K562 (cell line): ENCODE measurements around the gene NOLC1. TPM values are rescaled to one million over a fixed set of nuclear protein-coding genes. Genes with fewer than 3 reads are reported as not detected.
A peak's percentile ranks its signal among the peaks of the same experiment; 100 is the strongest.

Source experiments
- ATAC-seq: fragments of 200-7000 bp; cut with Tn5 transposase; 3 replicates; pipeline ENCODE4 v1.9.1; 2020; ENCODE audit warnings: moderate library complexity
- Bru-seq: library from RNA; stranded (reverse); fragments of 400-500 nt; gene quantifications from one replicate; lab custom pipeline; 2021; lab: Mats Ljungman, UMichigan
- BruChase-seq, 2 experiments: library from RNA; stranded (reverse); fragments of 400-500 nt; gene quantifications; one replicate each; lab custom pipeline; 2021; lab: Mats Ljungman, UMichigan
- BruUV-seq: library from RNA; stranded (reverse); fragments of 400-500 nt; replicated peaks from 2 replicates; lab custom pipeline; 2021; lab: Mats Ljungman, UMichigan
- CTCF ChIA-PET: fragments of 300-600 bp; formaldehyde crosslinking; extraction: SDS; loops from one replicate; lab custom pipeline; 2021; ENCODE audit warnings: low intra/inter-chr PET ratio; lab: Yijun Ruan, JAX
- POLR2A ChIA-PET: fragments of 300-600, 350-650 bp; sonication (Branson Sonifier 250); formaldehyde crosslinking; extraction: SDS; loops from one replicate; lab custom pipeline; 2021; ENCODE audit warnings: antibody characterized with exemption, inconsistent platforms; lab: Yijun Ruan, JAX
- DNase-seq, 4 experiments: peaks; one replicate each; pipeline versions ENCODE4 v3.0.0 to v3.0.0-alpha.2; 2011 to 2018; ENCODE audit warnings: low spot score in 3 of 4, mixed read lengths in 3 of 4; ENCODE audit errors: extremely low read depth in 1 of 4
- FAIRE-seq: peaks from 2 replicates; lab custom pipeline; 2011; peaks lifted over from hg19 to GRCh38; lab: Jason Lieb, UNC
- H2AFZ ChIP-seq: 2 replicates; pipeline ENCODE4 v1.6.0; 2011; ENCODE audit warnings: low read depth, low read length, control low read depth, inconsistent platforms
- H3K27ac ChIP-seq: fragments of 200-600 bp; 3 replicates; pipeline ENCODE4 v1.8.0; 2011; ENCODE audit warnings: low read depth, mild to moderate bottlenecking, control low read depth, inconsistent platforms, low read length, moderate library complexity, mixed read lengths; ENCODE audit errors: extremely low read depth
- H3K27me3 ChIP-seq, 2 experiments: fragments of 300-600 bp in 1 of 2; 2 replicates in 1 of 2; 3 replicates in 1 of 2; pipeline versions ENCODE4 v1.6.0 to v1.8.0; 2011; ENCODE audit warnings: inconsistent platforms in 2 of 2, low read length in 2 of 2, mild to moderate bottlenecking in 1 of 2, mixed read lengths in 1 of 2, moderate library complexity in 1 of 2; ENCODE audit not compliant: control insufficient read depth in 2 of 2, insufficient read depth in 2 of 2
- H3K36me3 ChIP-seq: fragments of 300-600 bp; 3 replicates; pipeline ENCODE4 v1.8.0; 2011; ENCODE audit warnings: mild to moderate bottlenecking, low read length, inconsistent platforms; ENCODE audit not compliant: control insufficient read depth, insufficient read depth
- H3K4me1 ChIP-seq, 2 experiments: fragments of 200-600 bp in 1 of 2; replicated peaks in 1 of 2; 2 replicates in 1 of 2; 3 replicates in 1 of 2; pipeline versions ENCODE4 v1.5.1 to v1.8.0; 2011; ENCODE audit warnings: inconsistent platforms in 2 of 2, low read length in 2 of 2, mild to moderate bottlenecking in 1 of 2, mixed read lengths in 1 of 2, moderate library complexity in 1 of 2; ENCODE audit not compliant: control insufficient read depth in 2 of 2, insufficient read depth in 2 of 2
- H3K4me2 ChIP-seq: 2 replicates; pipeline ENCODE4 v1.6.1; 2011; ENCODE audit warnings: low read length, control low read depth, inconsistent platforms, mixed read lengths; ENCODE audit not compliant: insufficient read depth
- H3K4me3 ChIP-seq: fragments of 200-600 bp; sonication (generic), shearing (Covaris generic); 2 replicates; pipeline ENCODE4 v1.5.1; 2016; ENCODE audit warnings: control low read depth, inconsistent platforms
- H3K79me2 ChIP-seq: fragments of 200-600 bp; 3 replicates; pipeline ENCODE4 v1.8.0; 2011; ENCODE audit warnings: low read length, inconsistent platforms; ENCODE audit not compliant: control insufficient read depth, insufficient read depth
- H3K9ac ChIP-seq, 2 experiments: 2 replicates each; pipeline versions ENCODE4 v1.6.0 to v1.6.1; 2011; ENCODE audit warnings: low read depth in 2 of 2, low read length in 2 of 2, control low read depth in 1 of 2, inconsistent platforms in 1 of 2, mild to moderate bottlenecking in 1 of 2, mixed read lengths in 1 of 2; ENCODE audit not compliant: insufficient read depth in 1 of 2
- H3K9me1 ChIP-seq: one replicate; pipeline ENCODE4 v1.6.0; 2011; ENCODE audit warnings: inconsistent platforms, mild to moderate bottlenecking, low read length, moderate library complexity; ENCODE audit not compliant: control insufficient read depth, insufficient read depth
- H3K9me3 ChIP-seq: replicated peaks from 2 replicates; pipeline ENCODE4 v1.5.1; 2011; ENCODE audit warnings: low read depth, low read length, inconsistent platforms; ENCODE audit not compliant: control insufficient read depth, insufficient read depth
- H4K20me1 ChIP-seq: replicated peaks from 2 replicates; pipeline ENCODE4 v1.6.1; 2011; ENCODE audit warnings: low read length, inconsistent platforms, mixed read lengths; ENCODE audit not compliant: control insufficient read depth, insufficient read depth
- CBFB ChIP-seq: sonication (generic); formaldehyde crosslinking; IDR thresholded peaks from 2 replicates; pipeline ENCODE4 v1.4.0; 2020; ENCODE audit warnings: mild to moderate bottlenecking, missing genetic modification reagents
- DDX20 ChIP-seq: fragments of 450-650 bp; IDR thresholded peaks from 2 replicates; pipeline ENCODE4 v1.6.1; 2016; ENCODE audit warnings: missing genetic modification characterization, low read depth, mild to moderate bottlenecking, missing compliant biosample characterization, moderate library complexity
- DEAF1 ChIP-seq: fragments of 450-650 bp; formaldehyde crosslinking; IDR thresholded peaks from 2 replicates; pipeline ENCODE4 v1.4.0; 2020; ENCODE audit warnings: mild to moderate bottlenecking, moderate library complexity
- HNRNPH1 ChIP-seq: fragments of 200-400 bp; formaldehyde crosslinking; optimal IDR thresholded peaks from 2 replicates; pipeline ENCODE3; 2017; ENCODE audit warnings: low read depth, mild to moderate bottlenecking, low read length, moderate library complexity
- POLR3G ChIP-seq: IDR thresholded peaks from 2 replicates; pipeline ENCODE4 v1.6.1; 2011; ENCODE audit not compliant: insufficient read length, insufficient replicate concordance; ENCODE audit errors: extremely low read depth
- PYGO2 ChIP-seq: fragments of 450-650 bp; IDR thresholded peaks from 2 replicates; pipeline ENCODE4 v1.6.1; 2016; ENCODE audit warnings: mild to moderate bottlenecking, missing genetic modification characterization, moderate library complexity, missing compliant biosample characterization
- RAD21 ChIP-seq, 2 experiments: fragments of 250-450 bp in 1 of 2; fragments of 450-650 bp in 1 of 2; sonication (Bioruptor Pico) in 1 of 2; formaldehyde crosslinking in 1 of 2; IDR thresholded peaks in 1 of 2; conservative IDR thresholded peaks in 1 of 2; 2 replicates each; pipeline versions ENCODE4 v1.4.0 to v1.8.0; 2020 to 2022; ENCODE audit warnings: mild to moderate bottlenecking in 2 of 2, moderate library complexity in 1 of 2
- RNF219 ChIP-seq: fragments of 250-450 bp; sonication (Bioruptor Pico); IDR thresholded peaks from 2 replicates; pipeline ENCODE4 v1.5.0; 2022; ENCODE audit warnings: mild to moderate bottlenecking
- THRAP3 ChIP-seq: fragments of 450-650 bp; IDR thresholded peaks from 2 replicates; pipeline ENCODE4 v1.6.1; 2016; ENCODE audit warnings: mild to moderate bottlenecking, inconsistent platforms, borderline replicate concordance
- ZNF699 ChIP-seq: fragments of 250-450 bp; sonication (Bioruptor Pico); IDR thresholded peaks from 2 replicates; pipeline ENCODE4 v1.8.0; 2021; ENCODE audit warnings: mild to moderate bottlenecking, moderate library complexity; ENCODE audit not compliant: insufficient replicate concordance
- WGBS: fragments of 100-300 bp; shearing (Covaris generic); methylation state at CpG from one replicate; pipeline ENCODE4 v1.1.6; 2016; ENCODE audit warnings: low coverage, mixed read lengths; ENCODE audit not compliant: insufficient coverage; ENCODE audit errors: missing lambda C conversion rate; 5-methylcytosine and 5-hydroxymethylcytosine counted together
- in situ Hi-C: fragments of 300-500 bp; cut with MboI; formaldehyde crosslinking; loops from 4 replicates; pipeline ENCODE4 v1.15.0; 2018; ENCODE audit warnings: inconsistent platforms, mixed read lengths
- intact Hi-C: fragments of 100-400 bp; cut with micrococcal nuclease; formaldehyde crosslinking; loops from 2 replicates; pipeline ENCODE4 v1.14.2; 2022
- long read RNA-seq, 3 experiments: library from polyadenylated mRNA in 2 of 3; library from RNA in 1 of 3; unstranded in 2 of 3; stranded (forward) in 1 of 3; transcript quantifications; one replicate each; pipeline ENCODE4 v2.0.0, GENCODE V29; 2019 to 2022
- polyA minus RNA-seq, 3 experiments: library from RNA; depleted of rRNA, polyadenylated mRNA; stranded (reverse); fragments of >200 nt; gene quantifications; 2 replicates each; pipeline ENCODE4 v1.2.3, GENCODE V29; 2011
- polyA plus RNA-seq, 8 experiments: library from polyadenylated mRNA; depleted of rRNA in 4 of 8; stranded (reverse) in 5 of 8; unstranded in 3 of 8; fragments of >200 nt; fragmentation: Nextera tagmentation in 2 of 8; fragmentation: Illumina TruSeq in 1 of 8; extraction: Ambion mirVana in 2 of 8; extraction: Trizol in 1 of 8; gene quantifications; 2 replicates each; pipeline versions ENCODE4 v1.2.1 to v1.2.3, GENCODE V29; 2011 to 2014; ENCODE audit warnings: inconsistent platforms in 1 of 8, missing spikeins in 1 of 8
- total RNA-seq, 7 experiments: library from RNA; depleted of rRNA in 6 of 7; stranded (reverse); fragments of >200 nt in 6 of 7; fragmentation: Illumina TruSeq in 2 of 7; extraction: Trizol in 2 of 7; gene quantifications; 2 replicates each; pipeline versions ENCODE4 v1.2.1 to v1.2.3, GENCODE V29; 2011 to 2021; ENCODE audit warnings: low replicate concordance in 1 of 7

The NOLC1 gene
- 57.7 and 71.1 TPM in 2 replicates for total RNA-seq (2011; cell fraction: chromatin; rRNA removed; ENCODE audit: low replicate concordance)
- total RNA-seq (2011; cell fraction: nucleolus; rRNA removed): 38.7 and 40.0 TPM in 2 replicates
- total RNA-seq (2011; cell fraction: nucleoplasm; rRNA removed): 43.8 and 54.6 TPM in 2 replicates
- total RNA-seq (2014; rRNA removed): 165 TPM in 2 replicates
- total RNA-seq (2014; rRNA removed; fragmentation: Illumina TruSeq; extraction: Trizol): 134 and 144 TPM in 2 replicates
- 130 and 142 TPM in 2 replicates for total RNA-seq (2015; rRNA removed; fragmentation: Illumina TruSeq; extraction: Trizol)
- 153 and 170 TPM in 2 replicates for total RNA-seq (2021)
- polyA plus RNA-seq (2011; rRNA removed): 133 and 201 TPM in 2 replicates
- 89.5 and 95.0 TPM in 2 replicates for polyA plus RNA-seq (2011; cell fraction: cytosol; rRNA removed)
- 69.8 and 74.0 TPM in 2 replicates for polyA plus RNA-seq (2011; cell fraction: nucleus; rRNA removed)
- 61.8 and 129 TPM in 2 replicates for polyA plus RNA-seq (2012)
- 262 and 310 TPM in 2 replicates for polyA plus RNA-seq (2014; fragmentation: Illumina TruSeq; extraction: Trizol)
- polyA plus RNA-seq (2014; fragmentation: Nextera tagmentation; extraction: Ambion mirVana): 100 to 1,000 TPM; 102 to 165 TPM
- polyA plus RNA-seq (2014; rRNA removed): 158 and 169 TPM in 2 replicates
- polyA minus RNA-seq (2011; rRNA and poly(A)+ RNA removed): 205 and 242 TPM in 2 replicates
- 72.9 and 103 TPM in 2 replicates for polyA minus RNA-seq (2011; cell fraction: cytosol; rRNA and poly(A)+ RNA removed)
- polyA minus RNA-seq (2011; cell fraction: nucleus; rRNA and poly(A)+ RNA removed): 13.9 and 24.5 TPM in 2 replicates
- percentile 97 among the genes with signal in this experiment for Bru-seq, nascent RNA
- BruChase-seq, experiment 1, labeled RNA remaining after a 2-hour chase: percentile 97 among the genes with signal in this experiment
- percentile 98 among the genes with signal in this experiment for BruChase-seq, experiment 2, labeled RNA remaining after a 6-hour chase
- long read RNA-seq, experiment 1, transcript NOLC1-202 (13 exons, 3,967 nt): minor isoform, 32 of 872 reads
- long read RNA-seq, experiment 1, transcript NOLC1-209 (13 exons, 3,932 nt): minor isoform, 174 of 872 reads
- long read RNA-seq, experiment 1, transcript NOLC1-207 (13 exons, 2,441 nt): major isoform, 204 of 872 reads
- long read RNA-seq, experiment 1, partial matches to known transcripts: 381 of 872 reads
- long read RNA-seq, experiment 1, other reads (novel, unspliced or antisense): 78 of 872 reads
- long read RNA-seq, experiment 2, transcript NOLC1-207 (13 exons, 2,441 nt): major isoform, 35 of 239 reads
- long read RNA-seq, experiment 2, transcript NOLC1-209 (13 exons, 3,932 nt): minor isoform, 31 of 239 reads
- long read RNA-seq, experiment 2, partial matches to known transcripts: 60 of 239 reads
- long read RNA-seq, experiment 2, other reads (novel, unspliced or antisense): 109 of 239 reads
- long read RNA-seq, experiment 3, transcript NOLC1-209 (13 exons, 3,932 nt): major isoform, 46 of 261 reads
- long read RNA-seq, experiment 3, transcript NOLC1-207 (13 exons, 2,441 nt): minor isoform, 36 of 261 reads
- long read RNA-seq, experiment 3, transcript NOLC1-202 (13 exons, 3,967 nt): minor isoform, 7 of 261 reads
- long read RNA-seq, experiment 3, partial matches to known transcripts: 144 of 261 reads
- long read RNA-seq, experiment 3, other reads (novel, unspliced or antisense): 28 of 261 reads

- Histone ChIP-seq H4K20me1 (peaks cover 4% of the 10 kb centered on the region), H3K4me3 (peak within 1 kb of the TSS; percentile 97), H3K4me2 (peak within 1 kb of the TSS; percentile 97), H3K27me3 (no peaks in the 10 kb centered on the region), H2AFZ (peak within 1 kb of the TSS; percentile 59), H3K9me1 (no peaks in the 10 kb centered on the region), H3K9ac (peak within 1 kb of the TSS; percentile 98 to 100), H3K36me3 (peaks cover 78% of the 10 kb centered on the region), H3K9me3 (no peaks in the 10 kb centered on the region), H3K79me2 (peaks cover 49% of the 10 kb centered on the region), H3K27ac (peak within 1 kb of the TSS; percentile 97), H3K4me1 (peaks cover 10 to 21% of the 10 kb centered on the region in 2 experiments; a peak in 4 of 5 replicates)
- CTCF ChIA-PET: no interaction called here
- BruUV-seq: no TSS peak
- 2% methylated on average over 45 of the region's 59 CpGs for WGBS
- peak; percentile 84 to 98 (median 90) for DNase-seq
- peak; percentile 97 for ATAC-seq
- intact Hi-C loops: loop anchor here (1.0 kb wide), 1 partner anchor 20 kb away; no protein-coding TSS in a partner anchor
- in situ Hi-C loops: no loop called here
- POLR2A ChIA-PET: interaction anchor here (0.6 to 9.9 kb wide), 9 partner anchors 8 to 427 kb away, joined by 3 to 92 read pairs (median 4); partner anchors contain the start of gene PPRC1
- peak; percentile 98 for FAIRE-seq
- TF ChIP-seq RAD21 (CRISPR knock-in tag; conservative IDR thresholded peaks at IDR 0.05 in 1 of 2, IDR thresholded peaks at IDR 0.05 in 1 of 2) (no peak), CBFB (CRISPR knock-in tag) (no peak), HNRNPH1 (no peak), RNF219 (CRISPR knock-in tag) (no peak), THRAP3 (no peak), ZNF699 (CRISPR knock-in tag) (no peak), POLR3G (no peak), DEAF1 (CRISPR knock-in tag) (no peak), PYGO2 (tag) (no peak), DDX20 (tag) (no peak)
These were observed at the start of gene NOLC1 for GRCh38 chr10:102151774-102152544. TSS of gene NOLC1 (plus strand) at chr10:102152389. CDS start at chr10:102152411, 22 bp downstream.
